Fibroblast of the aortic adventitia (primary cell): ENCODE results near the gene TCEAL3. TPM values are rescaled to one million over a fixed set of nuclear protein-coding genes. Genes with fewer than 3 reads are reported as not detected.
A peak's percentile ranks its signal among the peaks of the same experiment; 100 is the strongest.

Experiments used
- DNase-seq: peaks from one replicate; pipeline ENCODE4 v3.0.0-alpha.2; 2010; ENCODE audit warnings: low read depth
- H3K4me3 ChIP-seq: 2 replicates; pipeline ENCODE4 v1.5.1; 2011; ENCODE audit warnings: low read depth, mild to moderate bottlenecking, control low read depth, low read length, moderate library complexity
- total RNA-seq: library from RNA; depleted of rRNA; stranded (reverse); fragments of >200 nt; gene quantifications from 2 replicates; pipeline ENCODE4 v1.2.3, GENCODE V29; 2012; ENCODE audit warnings: low replicate concordance
- TF ChIP-seq, protein P1 (sequence below): IDR thresholded peaks from 2 replicates; pipeline ENCODE4 v1.5.1; 2011; ENCODE audit warnings: mild to moderate bottlenecking, low read length, control low read depth, inconsistent platforms; ENCODE audit not compliant: insufficient read depth

Gene TCEAL3, protein sequence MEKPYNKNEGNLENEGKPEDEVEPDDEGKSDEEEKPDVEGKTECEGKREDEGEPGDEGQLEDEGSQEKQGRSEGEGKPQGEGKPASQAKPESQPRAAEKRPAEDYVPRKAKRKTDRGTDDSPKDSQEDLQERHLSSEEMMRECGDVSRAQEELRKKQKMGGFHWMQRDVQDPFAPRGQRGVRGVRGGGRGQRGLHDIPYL
- total RNA-seq, result 13.2 and 62.0 TPM in 2 replicates

- peak within 1 kb of the TSS; percentile 71 for H3K4me3 ChIP-seq
- TF ChIP-seq, protein P1, sequence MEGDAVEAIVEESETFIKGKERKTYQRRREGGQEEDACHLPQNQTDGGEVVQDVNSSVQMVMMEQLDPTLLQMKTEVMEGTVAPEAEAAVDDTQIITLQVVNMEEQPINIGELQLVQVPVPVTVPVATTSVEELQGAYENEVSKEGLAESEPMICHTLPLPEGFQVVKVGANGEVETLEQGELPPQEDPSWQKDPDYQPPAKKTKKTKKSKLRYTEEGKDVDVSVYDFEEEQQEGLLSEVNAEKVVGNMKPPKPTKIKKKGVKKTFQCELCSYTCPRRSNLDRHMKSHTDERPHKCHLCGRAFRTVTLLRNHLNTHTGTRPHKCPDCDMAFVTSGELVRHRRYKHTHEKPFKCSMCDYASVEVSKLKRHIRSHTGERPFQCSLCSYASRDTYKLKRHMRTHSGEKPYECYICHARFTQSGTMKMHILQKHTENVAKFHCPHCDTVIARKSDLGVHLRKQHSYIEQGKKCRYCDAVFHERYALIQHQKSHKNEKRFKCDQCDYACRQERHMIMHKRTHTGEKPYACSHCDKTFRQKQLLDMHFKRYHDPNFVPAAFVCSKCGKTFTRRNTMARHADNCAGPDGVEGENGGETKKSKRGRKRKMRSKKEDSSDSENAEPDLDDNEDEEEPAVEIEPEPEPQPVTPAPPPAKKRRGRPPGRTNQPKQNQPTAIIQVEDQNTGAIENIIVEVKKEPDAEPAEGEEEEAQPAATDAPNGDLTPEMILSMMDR, result no peak
- peak; percentile 34 for DNase-seq
These were observed at the start of gene TCEAL3 for GRCh38 chrX:103607364-103608305. Gene TCEAL3 (plus strand): TSS chrX:103607963. CDS start chrX:103609065, 1,102 bp downstream.

GRCh38 chrX:103560256-103560655 lies 47.5 kb upstream of the TCEAL3 start:
- DNase-seq, result no peak
- TF ChIP-seq, protein P1, result no peak
- no peak overlapping the region for H3K4me3 ChIP-seq

GRCh38 chrX:103562801-103563200 lies 45.0 kb upstream of the TCEAL3 start:
- TF ChIP-seq, protein P1, result no peak
- DNase-seq, result peak; percentile 6
- H3K4me3 ChIP-seq, result no peak overlapping the region

DNA sequence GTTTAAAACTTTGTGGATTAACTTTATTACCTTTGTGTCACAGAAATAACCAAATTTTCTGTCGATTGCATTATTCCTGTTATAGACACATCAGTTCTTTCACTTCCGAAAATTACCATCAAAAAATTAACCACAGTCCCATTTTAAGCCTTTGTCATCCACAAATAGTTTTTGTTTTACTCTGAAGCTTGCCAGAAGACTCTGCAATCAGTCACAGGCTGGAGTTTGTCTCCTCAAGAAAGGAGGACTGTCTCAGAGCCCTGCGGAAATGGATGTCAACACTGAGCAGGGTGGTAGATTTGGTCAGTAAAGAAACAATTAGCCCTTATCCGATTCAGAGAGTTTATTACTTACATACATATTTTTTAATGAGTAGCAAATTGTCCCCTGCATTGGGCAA lies 42.6 kb upstream of the TCEAL3 start:
- TF ChIP-seq, protein P1, result no peak

DNA sequence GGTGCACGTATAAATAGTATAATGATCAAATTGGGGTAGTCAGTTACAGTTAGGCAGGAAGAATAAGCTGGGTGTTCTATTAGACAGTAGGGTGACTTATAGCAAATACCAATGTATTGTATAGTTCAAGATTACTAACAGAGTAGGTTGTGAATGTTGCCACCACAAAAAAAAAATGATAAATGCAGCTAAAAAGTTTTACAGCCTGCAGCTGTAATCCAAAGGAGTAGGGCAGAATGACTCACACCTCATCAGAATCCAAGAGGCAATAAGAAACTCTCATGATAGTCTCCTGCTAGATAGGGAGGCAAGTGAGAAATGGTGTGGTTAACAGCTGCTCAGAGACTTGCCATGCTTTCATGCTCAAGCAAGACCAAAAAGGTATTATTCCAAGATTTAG lies 42.0 kb upstream of the TCEAL3 start:
- H3K4me3 ChIP-seq, result no peak overlapping the region
- TF ChIP-seq, protein P1, result no peak
- peak; percentile 72 for DNase-seq

More for the DNA sequence above, 42.6 kb upstream of the TCEAL3 start:
- H3K4me3 ChIP-seq, result no peak overlapping the region
- DNase-seq, result no peak

DNA sequence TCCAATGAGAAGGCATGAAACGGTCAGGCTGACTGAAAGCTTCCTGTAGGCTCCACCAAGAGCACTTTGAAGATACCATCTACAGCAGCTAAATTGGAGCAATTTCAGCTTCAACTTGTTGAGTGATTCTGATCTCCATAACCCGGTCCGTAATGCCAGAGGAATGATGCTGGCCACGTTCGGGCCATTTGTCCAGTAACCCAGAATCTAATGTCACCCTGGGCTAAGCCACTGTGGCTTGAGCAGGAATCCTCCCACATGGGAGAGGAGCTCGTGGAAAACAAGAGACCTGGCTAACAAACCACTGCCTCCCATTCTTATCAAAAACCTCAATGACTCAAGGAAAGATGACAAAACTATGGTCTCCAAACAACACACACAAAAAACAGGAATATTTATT lies 36.6 kb upstream of the TCEAL3 start:
- TF ChIP-seq, protein P1, result no peak
- DNase-seq, result no peak
- no peak overlapping the region for H3K4me3 ChIP-seq
